Caco-2 (cell line): Measurements from ENCODE around the gene RAB11FIP4. TPM values are rescaled to one million over a fixed set of nuclear protein-coding genes. Genes with fewer than 3 reads are reported as not detected.
A peak's percentile ranks its signal among the peaks of the same experiment; 100 is the strongest.

Source experiments
- BruUV-seq: library from RNA; stranded (reverse); fragments of 400-500 nt; replicated peaks from 2 replicates; lab custom pipeline; 2021; lab: Mats Ljungman, UMichigan
- CTCF ChIA-PET: fragments of 300-600 bp; sonication (Branson Sonifier 250); formaldehyde crosslinking; loops from one replicate; lab custom pipeline; 2022; ENCODE audit warnings: antibody characterized with exemption; lab: Charles Lee
- POLR2A ChIA-PET: fragments of 300-600 bp; sonication (Branson Sonifier 250); formaldehyde crosslinking; loops from one replicate; lab custom pipeline; 2022; ENCODE audit warnings: antibody characterized with exemption; lab: Charles Lee
- DNase-seq, 2 experiments: peaks; one replicate each; pipeline versions ENCODE4 v3.0.0 to v3.0.0-alpha.2; 2020 to 2022
- H3K27me3 ChIP-seq: replicated peaks from 2 replicates; pipeline ENCODE4 v1.6.0; 2011; ENCODE audit warnings: low read length; ENCODE audit not compliant: control insufficient read depth, insufficient read depth
- H3K36me3 ChIP-seq: 2 replicates; pipeline ENCODE4 v1.5.1; 2011; ENCODE audit warnings: low read length; ENCODE audit not compliant: control insufficient read depth, insufficient read depth
- H3K4me1 ChIP-seq: fragments of 250-450 bp; sonication (Bioruptor Pico); 2 replicates; pipeline ENCODE4 v1.5.1; 2020; ENCODE audit warnings: mild to moderate bottlenecking
- H3K4me3 ChIP-seq: 2 replicates; pipeline ENCODE4 v1.5.1; 2011; ENCODE audit warnings: low read depth, mild to moderate bottlenecking, control low read depth, low read length
- H3K9me3 ChIP-seq: fragments of 250-450 bp; sonication (Bioruptor Pico); 2 replicates; pipeline ENCODE4 v1.5.1; 2020; ENCODE audit warnings: mild to moderate bottlenecking, moderate library complexity
- H3K27ac Mint-ChIP-seq: one replicate; pipeline ENCODE4 v1.8.0; 2022; ENCODE audit warnings: mixed read lengths; ENCODE audit not compliant: unreplicated experiment
- H3K27me3 Mint-ChIP-seq: one replicate; pipeline ENCODE4 v1.8.0; 2022; ENCODE audit warnings: mixed read lengths; ENCODE audit not compliant: insufficient read depth, unreplicated experiment
- H3K36me3 Mint-ChIP-seq: one replicate; pipeline ENCODE4 v1.8.0; 2022; ENCODE audit warnings: mild to moderate bottlenecking, mixed read lengths; ENCODE audit not compliant: insufficient read depth, unreplicated experiment
- H3K4me1 Mint-ChIP-seq: one replicate; pipeline ENCODE4 v1.8.0; 2022; ENCODE audit warnings: low read depth, mixed read lengths; ENCODE audit not compliant: unreplicated experiment
- H3K4me3 Mint-ChIP-seq: one replicate; pipeline ENCODE4 v1.8.0; 2022; ENCODE audit warnings: mild to moderate bottlenecking, moderate library complexity, mixed read lengths; ENCODE audit not compliant: unreplicated experiment
- H3K9me3 Mint-ChIP-seq: one replicate; pipeline ENCODE4 v1.8.0; 2022; ENCODE audit warnings: mixed read lengths; ENCODE audit not compliant: unreplicated experiment
- intact Hi-C: fragments of 100-400 bp; cut with micrococcal nuclease; formaldehyde crosslinking; loops from one replicate; pipeline ENCODE4 v1.10.0; 2022; ENCODE audit not compliant: unreplicated experiment
- total RNA-seq: library from RNA; stranded (reverse); gene quantifications from 2 replicates; pipeline ENCODE4 v1.2.3, GENCODE V29; 2022
- TF ChIP-seq, protein P1 (sequence below), 2 experiments: fragments of 200-600 bp in 1 of 2; IDR thresholded peaks; 1 replicate in 1 of 2; 2 replicates in 1 of 2; pipeline versions ENCODE4 v1.5.1 to v1.8.0; 2011 to 2022; ENCODE audit warnings: antibody characterized with exemption in 1 of 2, control low read depth in 1 of 2, inconsistent platforms in 1 of 2, low read depth in 1 of 2, low read length in 1 of 2, mild to moderate bottlenecking in 1 of 2, moderate library complexity in 1 of 2; ENCODE audit not compliant: insufficient read depth in 1 of 2, severe bottlenecking in 1 of 2, unreplicated experiment in 1 of 2

Gene RAB11FIP4
- total RNA-seq, 1 experiment from 2014 or later: 90.3 TPM

DNA sequence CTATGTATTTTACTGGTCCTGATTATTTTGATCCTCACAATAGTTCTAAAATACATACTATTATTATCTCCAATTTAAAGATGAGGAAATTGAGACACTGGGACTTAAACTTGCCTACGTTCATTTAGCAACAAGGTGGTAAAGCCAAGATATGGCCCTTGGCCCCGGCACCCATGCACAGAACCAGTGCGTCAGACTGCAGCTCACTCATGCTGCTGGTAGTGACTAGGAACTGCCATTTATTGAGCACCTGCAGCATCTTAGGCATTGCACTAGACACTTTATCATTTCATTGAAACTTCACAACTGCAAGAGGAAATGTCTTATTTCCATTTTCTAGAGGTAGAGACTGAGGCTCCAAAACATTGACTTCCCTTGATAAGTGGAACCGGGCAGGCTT lies 93.3 kb downstream of the RAB11FIP4 start:
- Mint-ChIP-seq H3K27ac (no peak overlapping the region), H3K4me1 (peaks cover 19% of the 10 kb centered on the region), H3K9me3 (no peaks in the 10 kb centered on the region), H3K27me3 (no peaks in the 10 kb centered on the region), H3K36me3 (peaks cover 11% of the 10 kb centered on the region), H3K4me3 (no peak overlapping the region)
- intact Hi-C loops: loop anchor here (5.0 kb wide), 1 partner anchor 48 kb away; no protein-coding TSS in a partner anchor
- DNase-seq: no peak
- H3K27me3 ChIP-seq: no peaks in the 10 kb centered on the region
- POLR2A ChIA-PET: no interaction called here
- CTCF ChIA-PET: no interaction called here
- H3K9me3 ChIP-seq: no peaks in the 10 kb centered on the region
- H3K4me1 ChIP-seq: peaks cover 11% of the 10 kb centered on the region
- no TSS peak for BruUV-seq
- H3K4me3 ChIP-seq: no peak overlapping the region
- H3K36me3 ChIP-seq: no peaks in the 10 kb centered on the region
- TF ChIP-seq, protein P1, sequence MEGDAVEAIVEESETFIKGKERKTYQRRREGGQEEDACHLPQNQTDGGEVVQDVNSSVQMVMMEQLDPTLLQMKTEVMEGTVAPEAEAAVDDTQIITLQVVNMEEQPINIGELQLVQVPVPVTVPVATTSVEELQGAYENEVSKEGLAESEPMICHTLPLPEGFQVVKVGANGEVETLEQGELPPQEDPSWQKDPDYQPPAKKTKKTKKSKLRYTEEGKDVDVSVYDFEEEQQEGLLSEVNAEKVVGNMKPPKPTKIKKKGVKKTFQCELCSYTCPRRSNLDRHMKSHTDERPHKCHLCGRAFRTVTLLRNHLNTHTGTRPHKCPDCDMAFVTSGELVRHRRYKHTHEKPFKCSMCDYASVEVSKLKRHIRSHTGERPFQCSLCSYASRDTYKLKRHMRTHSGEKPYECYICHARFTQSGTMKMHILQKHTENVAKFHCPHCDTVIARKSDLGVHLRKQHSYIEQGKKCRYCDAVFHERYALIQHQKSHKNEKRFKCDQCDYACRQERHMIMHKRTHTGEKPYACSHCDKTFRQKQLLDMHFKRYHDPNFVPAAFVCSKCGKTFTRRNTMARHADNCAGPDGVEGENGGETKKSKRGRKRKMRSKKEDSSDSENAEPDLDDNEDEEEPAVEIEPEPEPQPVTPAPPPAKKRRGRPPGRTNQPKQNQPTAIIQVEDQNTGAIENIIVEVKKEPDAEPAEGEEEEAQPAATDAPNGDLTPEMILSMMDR (IDR thresholded peaks at IDR 0.05; ENCODE audit: insufficient read depth in 1 of 2, low read depth in 1 of 2, low read length in 1 of 2, severe bottlenecking in 1 of 2, unreplicated experiment in 1 of 2): no peak

DNA sequence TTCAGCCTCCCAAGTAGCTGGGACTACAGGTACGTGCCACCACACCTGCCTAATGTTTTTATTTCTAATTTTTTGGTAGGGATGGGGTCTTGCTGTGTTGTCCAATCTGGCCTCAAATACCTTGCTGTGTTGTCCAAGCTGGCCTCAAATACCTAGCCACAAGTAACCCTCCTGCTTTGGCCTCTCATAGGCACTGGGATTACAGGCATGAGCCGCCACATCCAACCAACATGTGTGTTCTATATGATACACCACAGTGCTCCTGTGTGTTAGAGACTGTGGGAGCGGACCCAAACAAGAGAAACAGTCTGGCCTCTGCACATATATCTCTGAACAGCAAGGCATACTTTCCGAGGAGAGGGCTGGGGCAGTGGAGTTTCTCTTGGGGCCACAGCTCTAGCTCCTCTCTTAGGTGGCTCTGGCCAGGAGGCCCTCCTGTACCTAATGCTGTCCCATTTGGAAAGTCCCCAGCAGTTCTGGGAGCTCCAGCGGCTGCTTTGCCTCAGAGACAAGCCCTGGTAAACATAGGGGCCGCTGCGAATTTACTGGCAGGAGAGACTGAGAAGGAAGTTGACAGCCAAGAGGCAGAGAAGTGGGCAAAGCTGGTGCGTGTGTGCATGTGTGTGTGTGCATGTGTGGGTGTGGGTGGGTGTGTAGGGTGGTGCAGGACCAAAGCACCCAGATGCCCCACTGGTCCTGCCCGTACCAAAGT lies 95.0 kb downstream of the RAB11FIP4 start:
- H3K27ac Mint-ChIP-seq: peak overlapping the region; percentile 97

DNA sequence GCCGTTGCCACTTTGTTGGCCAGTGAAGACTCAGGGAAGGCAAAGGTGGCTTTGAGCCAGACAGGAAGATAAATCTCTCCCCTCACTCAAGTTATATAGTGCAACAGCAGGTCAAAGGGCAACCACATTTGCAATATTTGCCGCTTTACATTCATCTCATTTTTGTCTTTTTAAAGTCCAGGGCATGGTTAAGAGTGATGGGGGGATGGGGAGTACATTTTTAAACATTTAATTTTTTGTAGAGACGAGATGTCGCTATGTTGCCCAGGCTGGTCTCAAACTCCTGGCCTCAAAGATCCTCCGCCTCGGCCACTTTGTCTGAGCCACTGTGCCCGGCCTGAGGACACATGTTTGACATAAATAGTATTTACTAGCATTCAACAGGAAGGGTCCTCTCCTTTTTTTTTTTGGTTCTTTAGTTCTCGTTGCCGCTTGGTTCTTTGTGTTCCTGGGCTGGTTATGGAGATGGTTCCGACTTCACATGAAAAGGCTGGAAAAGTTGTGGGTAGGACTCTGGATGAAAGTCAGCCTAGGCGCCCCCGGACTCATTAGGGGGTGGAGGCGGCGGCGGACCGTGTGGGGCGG lies 95.7 kb downstream of the RAB11FIP4 start:
- Histone ChIP-seq H3K27me3 (no peaks in the 10 kb centered on the region), H3K4me1 (peaks cover 30% of the 10 kb centered on the region), H3K36me3 (0 out of 2 replicates have a peak, but pooled peaks cover 1% of the 10 kb centered on the region), H3K4me3 (peak overlapping the region; percentile 55), H3K9me3 (no peaks in the 10 kb centered on the region)
- no peaks in the 10 kb centered on the region for H3K27me3 Mint-ChIP-seq
- peak overlapping the region; percentile 97 for H3K27ac Mint-ChIP-seq
- no peaks in the 10 kb centered on the region for H3K9me3 Mint-ChIP-seq
- H3K4me1 Mint-ChIP-seq: peaks cover 42% of the 10 kb centered on the region
- TSS peak; percentile 82 for BruUV-seq
- H3K36me3 Mint-ChIP-seq: peaks cover 14% of the 10 kb centered on the region
- peak overlapping the region; percentile 86 for H3K4me3 Mint-ChIP-seq
- DNase-seq: no peak
- POLR2A ChIA-PET: interaction anchor here (0.6 to 1.8 kb wide), 23 partner anchors 9 to 719 kb away, joined by 3 to 24 read pairs (median 5); partner anchors contain the start of genes NF1 and UTP6
- intact Hi-C loops: loop anchor here (1.0 to 5.0 kb wide), 3 partner anchors 9 to 50 kb away; no protein-coding TSS in a partner anchor
- TF ChIP-seq, protein P1 (IDR thresholded peaks at IDR 0.05; ENCODE audit: insufficient read depth in 1 of 2, low read depth in 1 of 2, low read length in 1 of 2, severe bottlenecking in 1 of 2, unreplicated experiment in 1 of 2): no peak
- CTCF ChIA-PET: interaction anchor here (0.6 to 1.9 kb wide), 12 partner anchors 8 to 719 kb away, joined by 3 to 22 read pairs (median 4); no protein-coding TSS in a partner anchor

More for the DNA sequence above, 95.0 kb downstream of the RAB11FIP4 start:
- Histone ChIP-seq H3K27me3 (no peaks in the 10 kb centered on the region), H3K4me3 (no peak overlapping the region), H3K36me3 (0 out of 2 replicates have a peak, but pooled peaks cover 1% of the 10 kb centered on the region), H3K9me3 (no peaks in the 10 kb centered on the region), H3K4me1 (peaks cover 27% of the 10 kb centered on the region)
- peak overlapping the region; percentile 86 for H3K4me3 Mint-ChIP-seq
- peaks cover 36% of the 10 kb centered on the region for H3K4me1 Mint-ChIP-seq
- TF ChIP-seq, protein P1 (IDR thresholded peaks at IDR 0.05; ENCODE audit: insufficient read depth in 1 of 2, low read depth in 1 of 2, low read length in 1 of 2, severe bottlenecking in 1 of 2, unreplicated experiment in 1 of 2): no peak
- no TSS peak for BruUV-seq
- ChIA-PET CTCF (interaction anchor here (1.3 kb wide), 1 partner anchor 49 kb away, joined by 5 read pairs; no protein-coding TSS in a partner anchor), POLR2A (no interaction called here)
- H3K36me3 Mint-ChIP-seq: peaks cover 14% of the 10 kb centered on the region
- no peak for DNase-seq
- H3K27me3 Mint-ChIP-seq: no peaks in the 10 kb centered on the region
- no peaks in the 10 kb centered on the region for H3K9me3 Mint-ChIP-seq
- intact Hi-C loops: loop anchor here (1.0 to 5.0 kb wide), 3 partner anchors 8 to 49 kb away; no protein-coding TSS in a partner anchor
